Transverse colon (tissue), 4 donors: Measurements from ENCODE around the gene TMEM175. TPM values are rescaled to one million over a fixed set of nuclear protein-coding genes. Genes with fewer than 3 reads are reported as not detected.
"Not testable (repeated sequence)": the region's sequence is repeated elsewhere in the genome, so short reads cannot be mapped to it uniquely, and the experiment has no call there.

Source experiments
- DNase-seq: peaks from one replicate; pipeline ENCODE4 v3.0.0-alpha.2; 2019
- H3K27ac ChIP-seq, 4 donors: fragments of 200-600 bp; sonication (generic); 2 replicates each; pipeline ENCODE4 v1.5.1; 2016 to 2018; ENCODE audit warnings: inconsistent platforms in 4 of 4
- H3K27me3 ChIP-seq: fragments of 200-600 bp; sonication (generic); 2 replicates; pipeline ENCODE4 v1.5.1; 2017; ENCODE audit warnings: inconsistent platforms
- H3K36me3 ChIP-seq, 4 donors: fragments of 200-600 bp; sonication (generic); 2 replicates each; pipeline ENCODE4 v1.5.1; 2017 to 2019; ENCODE audit warnings: inconsistent platforms in 4 of 4
- H3K4me1 ChIP-seq, 4 donors: fragments of 200-600 bp; sonication (generic); 2 replicates each; pipeline ENCODE4 v1.5.1; 2017 to 2020; ENCODE audit warnings: inconsistent platforms in 4 of 4
- H3K4me3 ChIP-seq, 4 donors: fragments of 200-600 bp; sonication (generic); 1 replicate in 1 of 4; 2 replicates in 3 of 4; pipeline versions ENCODE4 v1.5.1 to v1.6.1; 2017 to 2019; ENCODE audit warnings: inconsistent platforms in 4 of 4
- H3K9me3 ChIP-seq, 2 donors: fragments of 200-600 bp; sonication (generic); 2 replicates each; pipeline ENCODE4 v1.5.1; 2017 to 2019; ENCODE audit warnings: inconsistent platforms in 2 of 2
- EP300 ChIP-seq: sonication (generic); formaldehyde crosslinking; IDR thresholded peaks from one replicate; pipeline ENCODE4 v1.6.1; 2017; ENCODE audit warnings: antibody characterized with exemption, low read depth
- POLR2A ChIP-seq: fragments of 450-650 bp; IDR thresholded peaks from one replicate; pipeline ENCODE4 v1.6.1; 2016; ENCODE audit warnings: antibody characterized with exemption, mild to moderate bottlenecking, moderate library complexity
- POLR2AphosphoS5 ChIP-seq, 3 donors: sonication (generic); formaldehyde crosslinking; IDR thresholded peaks; one replicate each; pipeline ENCODE4 v1.6.1; 2016; ENCODE audit warnings: antibody characterized with exemption in 3 of 3
- WGBS, 2 donors: methylation state at CpG; one replicate each; pipeline ENCODE4 v1.1.5; 2018; ENCODE audit warnings: low coverage in 1 of 2; 5-methylcytosine and 5-hydroxymethylcytosine counted together
- in situ Hi-C, 4 donors: fragments of 200-750 bp; cut with MboI; loops; one replicate each; pipeline versions ENCODE4 v1.15.0 to v1.15.1; 2017; ENCODE audit warnings: low sequenced_read_pairs in 3 of 4, low pct_ligation_motif_present in 1 of 4, low pct_unique_long_range_greater_than_20kb in 1 of 4
- intact Hi-C: fragments of 100-400 bp; cut with DNase I; formaldehyde crosslinking; loops from one replicate; pipeline ENCODE4 v1.15.1; 2023; ENCODE audit warnings: low total_unique reads
- total RNA-seq, 4 donors: library from RNA; depleted of rRNA; stranded (reverse); fragments of >200 nt; gene quantifications; one replicate each; pipeline ENCODE4 v1.1.0, GENCODE V29; 2016
- TF ChIP-seq, protein P1 (sequence below), 5 experiments: fragments of 200-600 bp in 3 of 5; fragments of 450-650 bp in 2 of 5; sonication (generic) in 3 of 5; IDR thresholded peaks; 1 replicate in 2 of 5; 2 replicates in 3 of 5; pipeline ENCODE4 v1.5.1; 2016 to 2017; ENCODE audit warnings: antibody characterized with exemption in 5 of 5, inconsistent platforms in 3 of 5, mild to moderate bottlenecking in 2 of 5, moderate library complexity in 1 of 5

Gene TMEM175
- total RNA-seq, 4 donors from 2014 or later, result 44.0 to 116 (median 50.5) TPM

DNA sequence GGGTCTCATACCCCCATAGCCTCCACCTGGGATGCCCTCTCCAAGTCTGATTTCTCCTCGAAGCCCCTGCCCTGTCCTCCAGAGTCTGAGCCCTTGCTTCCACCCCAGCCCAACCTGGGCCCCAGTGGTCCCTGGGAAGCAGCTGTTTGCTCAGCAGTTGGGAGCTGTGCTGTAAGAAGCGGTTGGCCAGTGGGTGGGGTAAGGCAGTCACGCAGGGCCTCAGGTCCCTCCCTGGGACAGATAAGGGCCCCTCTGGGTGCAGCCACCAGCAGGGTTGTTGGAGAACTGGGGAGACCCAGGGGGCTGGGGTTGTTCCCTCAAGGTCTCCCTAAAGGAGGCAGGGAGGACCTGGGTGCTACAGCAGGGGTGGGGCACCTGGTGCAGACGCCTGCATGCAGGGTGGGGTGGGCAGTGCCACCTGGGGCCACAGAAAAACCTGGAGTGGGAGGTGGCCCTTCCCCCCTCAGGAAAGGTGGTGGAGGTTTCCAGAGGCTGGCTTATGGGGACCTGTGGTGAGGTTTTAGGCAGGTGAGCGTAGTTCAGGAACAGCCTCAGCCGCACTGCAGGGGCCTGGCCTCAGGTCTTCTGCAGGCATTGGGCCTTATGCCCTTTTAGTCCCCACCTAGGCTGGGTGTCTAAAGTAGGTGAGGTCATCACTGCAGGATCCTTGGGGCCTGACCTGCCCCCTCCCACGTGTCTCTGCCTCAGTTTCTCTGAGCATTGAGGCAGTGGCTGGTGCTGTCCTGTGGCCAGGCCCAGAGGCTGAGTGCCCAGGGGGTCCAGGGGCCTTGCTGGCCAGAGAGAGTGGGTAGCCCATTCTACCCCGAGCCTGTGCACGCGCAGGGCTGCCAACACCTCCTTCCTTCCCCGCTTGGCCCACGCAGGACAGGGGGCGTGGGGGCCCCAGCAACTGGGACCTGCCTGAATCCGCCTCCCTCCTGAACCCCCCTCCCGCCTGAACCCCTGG is 64.1 kb downstream of the TMEM175 start:
- peaks cover 49% of the 10 kb centered on the region for H3K27me3 ChIP-seq

DNA sequence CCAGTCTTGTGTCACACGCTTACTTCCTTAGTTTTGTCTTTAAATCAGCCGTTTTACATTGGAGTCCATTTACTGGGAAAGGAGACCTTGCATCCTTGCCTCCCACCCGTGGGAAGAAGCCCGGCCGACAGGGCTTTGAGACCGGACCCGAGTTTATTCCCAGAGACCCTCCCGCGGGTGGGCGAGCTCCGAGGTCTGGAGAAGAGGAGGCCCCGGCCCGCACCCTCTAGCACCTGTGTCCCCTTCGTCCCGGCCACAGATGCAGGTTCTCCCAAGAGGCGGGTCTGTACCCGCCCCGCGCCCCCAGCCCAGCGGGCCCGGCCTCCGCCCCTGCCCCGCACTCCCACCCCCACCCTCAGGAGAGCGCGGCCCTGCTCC is 64.7 kb downstream of the TMEM175 start:
- TF ChIP-seq POLR2A (no peak), EP300 (no peak), POLR2AphosphoS5 (IDR thresholded peaks at IDR 0.05) (no peak)
- TF ChIP-seq, protein P1, sequence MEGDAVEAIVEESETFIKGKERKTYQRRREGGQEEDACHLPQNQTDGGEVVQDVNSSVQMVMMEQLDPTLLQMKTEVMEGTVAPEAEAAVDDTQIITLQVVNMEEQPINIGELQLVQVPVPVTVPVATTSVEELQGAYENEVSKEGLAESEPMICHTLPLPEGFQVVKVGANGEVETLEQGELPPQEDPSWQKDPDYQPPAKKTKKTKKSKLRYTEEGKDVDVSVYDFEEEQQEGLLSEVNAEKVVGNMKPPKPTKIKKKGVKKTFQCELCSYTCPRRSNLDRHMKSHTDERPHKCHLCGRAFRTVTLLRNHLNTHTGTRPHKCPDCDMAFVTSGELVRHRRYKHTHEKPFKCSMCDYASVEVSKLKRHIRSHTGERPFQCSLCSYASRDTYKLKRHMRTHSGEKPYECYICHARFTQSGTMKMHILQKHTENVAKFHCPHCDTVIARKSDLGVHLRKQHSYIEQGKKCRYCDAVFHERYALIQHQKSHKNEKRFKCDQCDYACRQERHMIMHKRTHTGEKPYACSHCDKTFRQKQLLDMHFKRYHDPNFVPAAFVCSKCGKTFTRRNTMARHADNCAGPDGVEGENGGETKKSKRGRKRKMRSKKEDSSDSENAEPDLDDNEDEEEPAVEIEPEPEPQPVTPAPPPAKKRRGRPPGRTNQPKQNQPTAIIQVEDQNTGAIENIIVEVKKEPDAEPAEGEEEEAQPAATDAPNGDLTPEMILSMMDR (IDR thresholded peaks at IDR 0.05), result no peak
- 7% methylated on average over 16 of the region's 25 CpGs; no CpG with 5 or more reads in 1 of the 2 donors for WGBS, 2 donors
- Histone ChIP-seq H3K36me3 (no peaks in the 10 kb centered on the region), H3K27ac (no peak overlapping the region), H3K4me1 (peaks cover 16 to 39% (median 31%) of the 10 kb centered on the region in 4 donors), H3K4me3 (peak overlapping the region in 2 of 4 donors; percentile 5 to 45), H3K9me3 (no peaks in the 10 kb centered on the region), H3K27me3 (peaks cover 56% of the 10 kb centered on the region)
- DNase-seq, result no peak
- intact Hi-C loops, result no loop called here
- in situ Hi-C loops, result no loop called here

More for the DNA sequence above, 64.1 kb downstream of the TMEM175 start:
- Histone ChIP-seq H3K36me3 (no peaks in the 10 kb centered on the region), H3K9me3 (no peaks in the 10 kb centered on the region), H3K4me3 (no peak overlapping the region), H3K4me1 (peaks cover 16 to 38% (median 32%) of the 10 kb centered on the region in 4 donors), H3K27ac (no peak overlapping the region)
- DNase-seq, result no peak
- WGBS, 2 donors, result 61% methylated on average over 13 of the region's 15 CpGs; no CpG with 5 or more reads in 1 of the 2 donors
- TF ChIP-seq, protein P1 (IDR thresholded peaks at IDR 0.05), result no peak
- no peak for TF ChIP-seq POLR2AphosphoS5 (IDR thresholded peaks at IDR 0.05)
- no peak for TF ChIP-seq POLR2A
- TF ChIP-seq EP300, result no peak
- intact Hi-C loops, result no loop called here
- in situ Hi-C loops, result no loop called here

DNA sequence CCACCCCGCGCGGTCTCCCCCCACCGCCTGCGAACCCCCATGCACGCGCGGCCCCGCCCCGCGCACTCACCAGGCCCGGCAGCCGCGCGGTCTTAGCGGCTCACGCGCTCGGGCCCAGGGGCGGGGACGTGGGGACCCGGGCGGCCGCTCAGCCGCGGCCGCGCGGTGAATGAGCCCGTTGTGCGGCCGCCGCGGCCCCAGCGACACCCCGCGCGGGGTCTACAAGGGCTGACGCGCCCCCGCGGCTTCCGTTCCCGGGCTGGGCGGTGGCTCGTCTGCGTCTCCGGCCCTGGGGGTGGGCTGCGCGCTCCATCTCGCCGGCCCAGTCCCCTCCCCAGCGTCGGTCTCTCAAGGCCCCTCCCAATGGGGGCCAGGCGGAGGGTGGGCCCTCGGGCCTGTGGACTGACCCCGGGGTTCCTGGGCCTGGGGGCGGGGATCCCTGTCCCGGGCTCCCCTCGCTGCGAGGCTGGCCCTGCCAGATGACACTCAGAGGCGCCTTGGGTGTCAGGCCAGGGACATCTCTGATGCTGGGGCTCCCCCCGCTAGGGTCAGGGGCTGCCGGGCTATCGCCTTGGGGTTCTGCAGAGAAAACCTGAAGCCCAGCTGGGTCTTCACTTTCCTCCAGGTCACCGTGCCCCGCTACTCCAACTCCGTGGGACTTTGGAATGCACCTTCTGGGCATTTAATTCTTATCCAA is 65.3 kb downstream of the TMEM175 start:
- no peak for DNase-seq
- no peaks in the 10 kb centered on the region for H3K9me3 ChIP-seq
- peaks cover 12 to 40% (median 31%) of the 10 kb centered on the region in 4 donors for H3K4me1 ChIP-seq
- no peaks in the 10 kb centered on the region for H3K36me3 ChIP-seq
- in situ Hi-C loops, result no loop called here
- peaks cover 61% of the 10 kb centered on the region for H3K27me3 ChIP-seq
- no peak for TF ChIP-seq EP300
- intact Hi-C loops, result no loop called here
- peak overlapping the region in 3 of 4 donors; percentile 5 to 45 (median 9) for H3K4me3 ChIP-seq
- 13% methylated on average over 10 of the region's 68 CpGs; no CpG with 5 or more reads in 1 of the 2 donors for WGBS, 2 donors
- no peak overlapping the region for H3K27ac ChIP-seq

DNA sequence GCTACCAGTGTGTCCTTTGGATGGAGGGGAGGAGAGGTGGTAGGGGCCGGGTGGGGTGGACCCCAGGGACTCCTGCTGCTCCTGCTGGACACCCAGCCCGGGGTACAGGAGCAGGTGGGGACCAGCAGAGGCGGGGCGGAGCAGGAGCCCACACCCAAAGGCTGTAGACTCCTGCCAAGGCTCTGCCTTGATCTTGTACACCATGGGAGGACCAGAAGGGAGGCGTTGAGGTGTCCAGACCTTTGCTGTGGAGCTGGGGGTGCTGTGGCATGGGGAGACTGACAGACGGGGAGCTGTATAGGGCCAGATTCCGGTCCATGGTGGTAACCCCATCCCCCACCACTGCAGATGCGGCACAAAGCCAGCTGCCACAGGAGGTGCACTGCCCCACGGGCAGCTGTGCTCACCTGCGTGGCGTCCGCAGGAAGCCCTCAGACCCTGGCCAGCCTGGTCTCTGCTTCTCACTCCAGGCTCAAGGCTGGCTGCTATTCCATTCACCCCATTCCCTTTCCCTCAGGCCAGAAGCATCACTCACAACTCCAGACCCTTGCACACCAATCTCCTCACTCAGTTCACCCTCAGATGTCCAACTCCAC is 65.9 kb downstream of the TMEM175 start:
- H3K27me3 ChIP-seq, result peaks cover 68% of the 10 kb centered on the region
- no peak overlapping the region for H3K27ac ChIP-seq
- no peaks in the 10 kb centered on the region for H3K9me3 ChIP-seq
- intact Hi-C loops, result no loop called here
- H3K36me3 ChIP-seq, result no peaks in the 10 kb centered on the region
- TF ChIP-seq EP300 (no peak), POLR2AphosphoS5 (IDR thresholded peaks at IDR 0.05) (no peak), POLR2A (no peak)
- TF ChIP-seq, protein P1 (IDR thresholded peaks at IDR 0.05), result no peak
- DNase-seq, result no peak
- H3K4me3 ChIP-seq, result peak overlapping the region in 1 of 4 donors; percentile 45
- WGBS, 2 donors, result 51% methylated on average over 12 of the region's 12 CpGs; no CpG with 5 or more reads in 1 of the 2 donors
- peaks cover 12 to 40% (median 33%) of the 10 kb centered on the region in 4 donors for H3K4me1 ChIP-seq
- in situ Hi-C loops, result no loop called here

DNA sequence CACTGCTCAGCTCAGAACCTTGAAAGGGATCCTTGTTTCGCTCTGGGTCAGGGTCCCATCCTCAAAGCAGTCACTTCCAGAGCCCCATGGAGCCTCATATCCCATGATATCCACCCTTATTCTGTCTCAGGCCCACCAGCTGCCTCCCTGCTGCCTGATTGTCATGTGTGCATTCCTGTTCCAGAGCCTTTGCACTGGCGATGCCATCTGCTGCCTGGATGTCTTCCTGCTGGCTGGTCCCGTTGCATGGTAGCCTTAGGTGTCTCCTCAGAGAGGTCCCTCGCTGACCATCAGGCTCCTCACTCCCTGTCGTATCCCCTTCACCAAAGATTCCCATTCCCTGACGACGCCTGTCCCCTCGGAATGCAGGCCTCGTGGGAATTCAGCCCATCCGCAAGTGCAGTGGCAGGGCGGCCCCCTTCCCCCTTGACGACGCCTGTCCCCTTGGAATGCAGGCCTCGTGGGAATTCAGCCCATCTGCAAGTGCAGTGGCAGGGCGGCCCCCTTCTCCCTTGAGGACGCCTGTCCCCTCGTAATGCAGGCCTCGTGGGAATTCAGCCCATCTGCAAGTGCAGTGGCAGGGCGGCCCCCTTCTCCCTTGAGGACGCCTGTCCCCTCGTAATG is 67.1 kb downstream of the TMEM175 start:
- intact Hi-C loops, result not testable (repeated sequence)
- H3K27me3 ChIP-seq, result peaks cover 79% of the 10 kb centered on the region

More for the DNA sequence above, 67.1 kb downstream of the TMEM175 start:
- DNase-seq, H3K36me3 ChIP-seq, H3K9me3 ChIP-seq, H3K4me3 ChIP-seq, H3K27ac ChIP-seq, in situ Hi-C loops: not testable (repeated sequence)
- 43 to 46% methylated on average over 4 to 21 of the region's 21 CpGs for WGBS, 2 donors
- peaks cover 3 to 36% (median 26%) of the 10 kb centered on the region in 4 donors for H3K4me1 ChIP-seq
